G401 (cell line): Measurements from ENCODE around the gene TMEM9B. TPM values are rescaled to one million over a fixed set of nuclear protein-coding genes. Genes with fewer than 3 reads are reported as not detected.
"Not testable (repeated sequence)": the region's sequence is repeated elsewhere in the genome, so short reads cannot be mapped to it uniquely, and the experiment has no call there.

Source experiments
- DNase-seq: peaks from one replicate; pipeline ENCODE4 v3.0.0-alpha.2; 2015; ENCODE audit warnings: low spot score
- in situ Hi-C: cut with HindIII; loops from 2 replicates; pipeline ENCODE4 v1.10.0; 2016; ENCODE audit warnings: low sequenced_read_pairs, mixed read lengths
- total RNA-seq: library from RNA; depleted of rRNA; stranded (reverse); fragments of >200 nt; shearing (Covaris generic); gene quantifications from 2 replicates; pipeline ENCODE4 v1.2.3, GENCODE V29; 2014

The TMEM9B gene
- total RNA-seq, 1 experiment from 2014 or later, result 30.2 TPM

- in situ Hi-C loops, result no loop called here
Observed at GRCh38 chr11:8980485-8980884, 16.2 kb upstream of the TMEM9B start.

DNA sequence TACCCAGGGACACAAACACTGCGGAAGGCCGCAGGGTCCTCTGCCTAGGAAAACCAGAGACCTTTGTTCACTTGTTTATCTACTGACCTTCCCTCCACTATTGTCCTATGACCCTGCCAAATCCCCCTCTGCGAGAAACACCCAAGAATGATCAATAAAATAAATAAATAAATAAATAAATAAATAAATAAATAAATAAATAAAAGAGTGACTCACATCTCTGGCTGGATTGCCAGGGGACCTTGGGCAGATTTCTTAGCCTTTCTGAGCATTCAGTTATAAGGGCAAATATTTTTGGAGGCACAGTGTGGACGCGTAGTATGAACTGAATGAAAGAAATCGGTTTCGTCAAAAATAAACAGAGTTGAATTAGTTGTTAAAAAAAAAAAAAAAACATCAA, 15.1 kb upstream of the TMEM9B start:
- in situ Hi-C loops, DNase-seq: not testable (repeated sequence)

More at GRCh38 chr11:8980485-8980884, 16.2 kb upstream of the TMEM9B start:
- no peak for DNase-seq

DNA sequence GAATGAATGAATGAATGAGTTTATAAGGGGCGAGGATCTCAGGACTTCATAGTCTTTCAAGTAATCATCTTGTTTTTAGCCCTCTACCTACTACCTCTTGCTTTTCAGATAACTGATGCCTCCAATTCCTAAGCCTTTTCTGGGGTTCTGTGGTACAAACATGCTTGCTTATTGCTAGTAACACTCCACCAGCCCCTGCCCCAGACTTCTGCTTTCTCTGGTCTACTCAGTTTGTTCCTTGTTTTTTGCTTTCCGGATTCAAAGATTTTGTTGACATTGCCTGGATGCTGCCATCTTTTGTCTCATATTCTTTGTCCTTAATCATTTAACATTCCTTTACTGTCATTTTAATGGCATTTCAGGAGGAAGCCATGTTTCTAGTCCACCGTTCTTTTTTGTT, 8.9 kb upstream of the TMEM9B start:
- in situ Hi-C loops, result no loop called here
- DNase-seq, result no peak

GRCh38 chr11:8971924-8972316, 7.7 kb upstream of the TMEM9B start:
- in situ Hi-C loops, result no loop called here

GRCh38 chr11:8971196-8971923, 7.1 kb upstream of the TMEM9B start:
- in situ Hi-C loops, result no loop called here
- DNase-seq, result no peak

More at GRCh38 chr11:8971924-8972316, 7.7 kb upstream of the TMEM9B start:
- no peak for DNase-seq

GRCh38 chr11:8967184-8967583, 2.9 kb upstream of the TMEM9B start:
- in situ Hi-C loops, result no loop called here
- no peak for DNase-seq

DNA sequence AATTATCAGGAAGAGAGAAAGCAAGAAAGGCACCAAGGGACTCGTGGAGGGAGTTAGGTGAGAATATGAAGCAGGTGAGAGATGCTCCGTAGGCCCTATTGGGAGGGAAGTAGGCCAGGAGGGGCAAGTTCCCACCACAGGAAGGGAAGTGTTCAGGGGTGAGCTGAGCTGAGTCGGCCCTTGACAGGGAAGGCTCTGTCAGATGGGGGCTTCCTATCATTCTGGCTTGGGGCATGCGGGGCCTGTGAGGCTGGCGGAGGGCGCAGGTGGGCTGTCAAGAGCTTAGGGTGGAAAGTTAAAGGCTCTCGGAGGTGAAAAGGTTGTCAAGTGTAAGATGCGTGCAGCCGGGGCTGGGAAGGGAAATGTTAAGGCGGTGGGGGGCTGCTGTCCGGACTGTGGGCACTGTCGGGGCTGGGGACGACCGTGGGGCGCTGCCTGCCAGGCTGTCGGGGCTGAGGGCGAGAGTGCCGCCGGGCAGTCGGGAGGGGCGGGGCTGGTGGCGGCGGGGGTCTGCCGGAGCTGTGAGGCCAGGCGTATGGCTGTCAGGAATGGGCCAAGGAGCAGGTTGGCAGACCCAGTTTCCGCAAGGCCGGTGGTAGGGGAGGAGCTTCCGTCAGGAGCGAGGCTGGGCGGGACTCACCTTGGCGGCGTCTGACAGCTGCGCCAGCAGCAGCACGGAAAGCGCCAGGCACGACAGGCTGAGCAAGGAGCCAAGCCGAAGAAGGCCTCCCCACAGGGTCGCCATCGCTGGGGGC, 496 bp downstream of the TMEM9B start:
- in situ Hi-C loops, result no loop called here
- peak; percentile 91 for DNase-seq

GRCh38 chr11:8962841-8963240, 1.4 kb downstream of the TMEM9B start:
- in situ Hi-C loops, result no loop called here
- no peak for DNase-seq

DNA sequence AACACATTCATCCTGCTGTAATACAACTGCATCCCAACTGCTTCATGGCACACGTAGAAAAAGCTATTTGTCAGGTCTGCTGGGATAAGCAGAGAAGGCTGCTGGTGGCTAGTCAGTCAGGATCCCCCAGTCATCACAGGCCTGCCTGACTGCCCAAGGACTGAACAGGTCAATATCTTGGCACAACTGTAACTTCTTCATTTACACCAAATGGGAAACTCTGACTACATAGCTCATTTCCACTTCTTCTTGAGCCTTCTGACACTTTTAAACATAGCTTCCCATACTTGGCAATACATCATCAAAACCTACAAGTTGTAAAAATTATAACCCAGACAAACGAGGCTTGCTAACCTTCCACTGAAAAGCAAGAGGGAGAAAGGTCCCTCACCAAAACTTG, 2.8 kb downstream of the TMEM9B start:
- no peak for DNase-seq
- in situ Hi-C loops, result no loop called here

DNA sequence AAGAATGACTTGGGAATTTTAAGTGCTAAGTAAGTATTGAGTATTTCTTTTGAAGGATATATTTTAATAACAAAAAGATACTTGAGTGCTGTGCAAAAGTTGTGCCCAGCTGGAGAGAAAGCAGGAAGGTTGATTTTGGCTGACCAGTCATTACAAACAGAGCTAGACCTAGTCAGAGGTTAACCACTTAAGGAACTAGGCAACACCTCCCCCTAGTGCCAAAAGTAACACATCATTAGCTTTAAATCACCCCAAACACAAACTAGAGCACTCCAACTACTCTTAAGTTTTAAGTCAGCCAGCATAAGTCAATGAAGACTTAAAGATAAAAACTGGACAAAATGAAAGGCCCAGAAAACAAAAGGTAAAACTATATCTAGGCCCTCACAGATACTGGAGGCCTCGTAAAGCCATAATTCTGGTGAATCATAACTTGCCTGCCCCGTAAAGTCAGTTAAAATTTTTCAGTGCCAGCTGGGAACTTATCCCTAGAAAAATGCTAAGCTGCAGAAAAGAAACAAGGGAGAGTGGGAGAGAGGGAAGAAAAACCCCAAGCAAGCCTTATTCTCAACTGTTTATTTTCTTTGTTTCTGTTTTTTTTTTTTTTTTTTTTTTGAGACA, 4.6 kb downstream of the TMEM9B start:
- DNase-seq, result peak; percentile 83
- in situ Hi-C loops, result loop anchor here (5.0 kb wide), 1 partner anchor 42 kb away; no protein-coding TSS in a partner anchor

GRCh38 chr11:8956860-8957259, 7.4 kb downstream of the TMEM9B start:
- in situ Hi-C loops, result loop anchor here (5.0 kb wide), 1 partner anchor 40 kb away; no protein-coding TSS in a partner anchor
- DNase-seq, result no peak

DNA sequence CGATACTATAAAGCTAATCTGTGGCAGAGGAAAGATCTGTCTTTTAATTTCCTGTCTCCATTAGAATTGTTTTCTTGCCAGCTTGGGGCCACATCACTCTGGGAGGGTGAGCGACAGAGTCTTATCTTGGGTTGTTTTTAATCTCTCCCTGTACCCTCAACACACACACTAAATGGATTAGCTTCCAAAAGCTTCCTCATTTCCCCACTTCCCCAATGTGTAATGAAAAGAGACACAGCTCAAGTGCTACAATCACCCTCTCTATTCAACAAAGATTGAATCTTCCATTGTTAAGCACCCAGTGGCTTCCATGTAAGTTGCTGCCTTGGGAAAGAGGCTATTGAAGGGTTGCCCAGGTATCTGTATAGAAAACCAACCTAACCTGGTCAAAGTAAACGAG, 15.4 kb downstream of the TMEM9B start:
- DNase-seq, result no peak
- in situ Hi-C loops, result no loop called here

- in situ Hi-C loops, result no loop called here
- DNase-seq, result no peak
Observed at GRCh38 chr11:8947230-8947943, 16.9 kb downstream of the TMEM9B start.

DNA sequence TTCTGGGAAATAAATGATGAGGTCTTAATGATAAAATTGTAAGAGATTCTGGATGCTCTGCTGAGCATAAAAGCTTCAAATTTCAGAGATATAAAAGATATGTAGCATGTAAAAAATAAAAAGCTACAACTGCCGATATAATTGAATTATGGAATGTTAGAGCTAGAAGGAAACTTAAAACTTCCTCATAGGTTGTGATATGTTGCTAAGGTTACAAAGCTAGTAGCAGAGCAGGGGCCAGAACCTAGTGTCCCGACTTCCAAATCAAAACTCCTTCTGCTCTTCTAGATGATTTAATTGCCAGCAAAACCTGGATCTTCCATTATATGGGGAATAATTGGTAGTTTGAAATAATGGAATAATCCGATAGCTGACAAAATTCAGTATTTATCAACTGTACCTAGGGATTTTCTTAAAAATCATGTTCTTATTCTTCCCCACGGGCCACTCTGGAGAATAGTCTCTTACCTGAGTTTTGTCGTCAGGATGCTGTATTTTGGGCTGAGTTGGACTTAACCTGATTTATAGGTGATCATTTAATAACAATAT, 21.6 kb downstream of the TMEM9B start, which contains the start of gene ASCL3:
ASCL3 (minus strand) TSS at position 499 of the 549 bp plus-strand sequence. CDS start 4,855 bp downstream, outside the sequence.
- no peak for DNase-seq
- in situ Hi-C loops, result no loop called here

DNA sequence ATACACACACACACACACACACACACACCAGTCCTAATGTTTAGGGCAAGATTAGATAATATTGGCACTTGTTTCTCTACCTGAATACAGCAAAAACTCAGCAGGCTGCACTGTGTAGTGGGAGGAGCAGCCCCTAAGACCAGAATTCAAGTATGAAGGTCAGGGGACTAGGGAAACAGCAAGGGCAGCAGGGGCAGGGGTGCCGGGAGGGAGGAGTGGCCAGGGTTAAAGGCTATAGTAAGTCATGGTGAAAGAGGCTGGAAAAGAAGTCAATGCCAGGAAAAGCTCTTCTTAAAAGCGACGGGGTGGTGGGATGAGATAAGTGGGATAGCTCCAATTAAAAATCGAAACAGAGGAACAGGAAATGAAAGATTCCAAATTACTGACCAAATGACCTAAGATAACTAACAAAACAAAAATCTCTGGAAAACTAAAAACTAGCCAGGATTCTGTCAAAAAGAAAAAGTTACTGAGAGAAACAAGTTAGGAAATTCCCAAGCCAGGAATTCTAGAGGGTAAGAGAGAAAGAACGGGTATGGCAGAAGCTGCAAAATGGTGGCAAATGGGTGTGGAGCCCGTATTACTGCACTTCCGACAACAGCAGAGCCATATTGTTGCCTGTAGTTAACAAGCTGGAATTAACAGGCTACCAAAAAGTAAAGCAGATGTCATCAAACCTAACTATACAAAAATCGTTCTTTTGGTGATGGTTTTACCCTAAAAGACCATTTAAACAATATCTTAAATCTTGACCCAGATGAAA, 22.7 kb downstream of the TMEM9B start:
- in situ Hi-C loops, result no loop called here
- no peak for DNase-seq

DNA sequence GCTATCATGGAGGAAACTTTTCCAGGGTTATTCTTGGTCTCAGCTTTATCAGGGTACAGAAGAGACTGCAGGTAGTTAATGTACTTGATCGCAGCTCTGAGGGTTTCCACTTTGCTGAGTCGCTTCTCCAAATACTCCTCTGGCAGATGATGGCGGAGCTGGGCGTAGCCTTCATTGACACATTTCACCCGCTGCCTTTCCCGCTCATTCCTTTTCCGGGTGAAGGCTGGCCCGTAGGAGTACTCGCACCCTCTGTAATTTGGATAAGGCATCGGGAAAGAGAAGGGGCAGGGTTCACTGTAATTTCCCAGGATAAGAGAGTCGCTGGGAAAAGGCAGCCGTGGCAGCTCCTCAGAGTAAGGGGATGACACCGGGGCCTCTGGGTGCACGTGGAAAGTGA, 26.6 kb downstream of the TMEM9B start:
- DNase-seq, result no peak
- in situ Hi-C loops, result no loop called here

DNA sequence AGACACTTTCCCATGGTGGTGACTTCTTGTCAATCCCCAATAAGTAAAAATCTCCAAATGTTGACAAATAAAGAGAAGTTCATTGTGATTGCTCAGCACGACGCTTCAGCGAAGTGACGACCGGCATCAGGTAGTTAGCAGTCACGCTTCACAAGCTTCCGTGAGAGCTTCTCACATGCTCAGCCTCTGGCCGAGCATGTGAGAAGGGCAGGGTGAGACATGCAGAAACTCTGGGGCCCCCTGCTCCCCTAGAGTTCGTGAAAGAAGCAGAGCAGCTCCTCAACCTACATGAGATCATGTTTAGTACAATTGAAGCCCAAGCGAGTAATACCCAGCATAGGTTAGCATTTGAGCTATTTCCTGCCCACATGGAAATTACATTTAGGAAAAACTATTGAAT, 27.1 kb downstream of the TMEM9B start:
- in situ Hi-C loops, result no loop called here
- no peak for DNase-seq

DNA sequence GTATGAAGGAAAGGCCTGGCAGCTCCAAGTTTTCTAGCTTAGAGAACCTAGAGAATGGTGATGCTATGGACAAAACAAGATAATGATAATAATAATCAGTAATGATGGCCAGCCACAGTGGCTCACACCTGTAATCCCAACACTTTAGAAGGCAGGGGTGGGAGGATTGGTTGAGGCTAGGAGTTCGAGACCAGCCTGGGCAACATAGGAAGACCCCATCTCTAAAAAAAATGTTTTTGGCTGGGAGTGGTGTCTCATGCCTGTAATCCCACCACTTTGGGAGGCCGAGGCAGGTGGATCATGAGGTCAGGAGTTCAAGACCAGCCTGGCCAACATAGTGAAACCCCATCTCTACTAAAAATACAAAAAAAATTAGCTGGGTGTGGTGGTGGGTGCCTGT, 28.5 kb downstream of the TMEM9B start:
- in situ Hi-C loops, DNase-seq: not testable (repeated sequence)
